Cardiac fibroblast (primary cell): ENCODE results near the gene SIX5.

Experiments
- DNase-seq, 2 donors: peaks; one replicate each; pipeline versions ENCODE4 v3.0.0 to v3.0.0-alpha.2; 2010; ENCODE audit warnings: low read depth in 2 of 2
- H3K4me3 ChIP-seq, 2 donors: replicated peaks in 1 of 2; 1 replicate in 1 of 2; 2 replicates in 1 of 2; pipeline ENCODE4 v1.5.1; 2011; ENCODE audit warnings: low read depth in 2 of 2, low read length in 2 of 2, mild to moderate bottlenecking in 2 of 2, moderate library complexity in 1 of 2
- TF ChIP-seq, protein P1 (sequence below): IDR thresholded peaks from one replicate; pipeline ENCODE4 v1.5.1; 2011; ENCODE audit warnings: low read depth, mild to moderate bottlenecking, low read length, inconsistent platforms

Gene SIX5

GRCh38 chr19:45767881-45768654, 984 bp downstream of the SIX5 start:
- peak; percentile 76 for DNase-seq
- peak overlapping the region; percentile 69 to 79 for H3K4me3 ChIP-seq
- TF ChIP-seq, protein P1, sequence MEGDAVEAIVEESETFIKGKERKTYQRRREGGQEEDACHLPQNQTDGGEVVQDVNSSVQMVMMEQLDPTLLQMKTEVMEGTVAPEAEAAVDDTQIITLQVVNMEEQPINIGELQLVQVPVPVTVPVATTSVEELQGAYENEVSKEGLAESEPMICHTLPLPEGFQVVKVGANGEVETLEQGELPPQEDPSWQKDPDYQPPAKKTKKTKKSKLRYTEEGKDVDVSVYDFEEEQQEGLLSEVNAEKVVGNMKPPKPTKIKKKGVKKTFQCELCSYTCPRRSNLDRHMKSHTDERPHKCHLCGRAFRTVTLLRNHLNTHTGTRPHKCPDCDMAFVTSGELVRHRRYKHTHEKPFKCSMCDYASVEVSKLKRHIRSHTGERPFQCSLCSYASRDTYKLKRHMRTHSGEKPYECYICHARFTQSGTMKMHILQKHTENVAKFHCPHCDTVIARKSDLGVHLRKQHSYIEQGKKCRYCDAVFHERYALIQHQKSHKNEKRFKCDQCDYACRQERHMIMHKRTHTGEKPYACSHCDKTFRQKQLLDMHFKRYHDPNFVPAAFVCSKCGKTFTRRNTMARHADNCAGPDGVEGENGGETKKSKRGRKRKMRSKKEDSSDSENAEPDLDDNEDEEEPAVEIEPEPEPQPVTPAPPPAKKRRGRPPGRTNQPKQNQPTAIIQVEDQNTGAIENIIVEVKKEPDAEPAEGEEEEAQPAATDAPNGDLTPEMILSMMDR, result no peak

DNA sequence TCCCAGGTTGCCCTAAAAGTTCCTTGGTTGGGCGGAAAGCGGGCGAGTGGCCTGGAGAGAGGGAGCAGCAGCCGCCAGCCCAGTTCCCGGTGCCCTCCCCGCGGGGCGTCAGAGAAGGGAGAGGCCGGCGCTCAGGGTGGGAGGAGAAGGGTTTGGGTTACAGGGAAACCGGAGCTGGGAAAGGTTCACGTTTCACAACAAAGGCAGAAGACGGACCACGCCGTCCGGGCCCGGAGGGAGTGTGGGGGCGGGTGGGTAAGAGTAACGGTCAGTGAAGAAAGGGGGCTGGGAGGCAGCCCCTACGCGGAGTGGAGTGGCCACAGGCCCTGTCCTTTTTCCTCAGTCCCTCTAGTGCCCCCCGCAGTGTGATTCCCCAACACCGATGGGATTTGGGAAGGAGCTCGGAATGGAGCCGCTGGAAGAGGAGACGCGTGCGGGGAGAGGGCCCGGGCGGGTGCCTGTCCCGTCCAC, 1.6 kb downstream of the SIX5 start:
- peak overlapping the region; percentile 69 to 79 for H3K4me3 ChIP-seq
- TF ChIP-seq, protein P1, result no peak
- peak; percentile 87 to 91 for DNase-seq

DNA sequence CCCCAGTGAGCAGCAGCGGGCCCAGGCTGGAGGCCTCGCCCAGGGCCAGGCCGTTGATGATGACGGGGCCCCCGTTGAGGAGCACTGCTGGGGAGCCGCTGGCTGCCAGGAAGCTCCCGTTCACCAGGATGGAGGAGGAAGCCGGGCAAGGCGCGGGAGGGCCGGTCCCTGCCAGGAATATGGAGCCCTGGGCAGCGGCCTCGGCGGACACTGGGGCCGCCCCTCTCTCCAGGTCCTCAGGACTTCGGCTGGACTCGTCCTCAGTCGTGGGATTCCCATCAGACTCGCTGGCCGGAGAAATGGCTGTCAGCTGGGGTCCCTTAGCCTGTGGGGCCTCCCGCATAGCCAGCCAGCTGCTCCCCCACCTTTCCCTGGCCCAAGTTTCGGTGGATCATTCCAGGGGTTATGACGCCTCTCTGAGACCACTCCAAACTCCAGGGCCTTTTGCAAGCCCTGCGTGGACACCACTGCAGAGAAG, 2.1 kb downstream of the SIX5 start:
- DNase-seq, result no peak
- TF ChIP-seq, protein P1, result no peak
- peak overlapping the region; percentile 69 to 79 for H3K4me3 ChIP-seq

- TF ChIP-seq, protein P1, result no peak
- no peak for DNase-seq
- H3K4me3 ChIP-seq, result peak overlapping the region; percentile 69 to 79
Measured at GRCh38 chr19:45766296-45766868, 2.7 kb downstream of the SIX5 start.

DNA sequence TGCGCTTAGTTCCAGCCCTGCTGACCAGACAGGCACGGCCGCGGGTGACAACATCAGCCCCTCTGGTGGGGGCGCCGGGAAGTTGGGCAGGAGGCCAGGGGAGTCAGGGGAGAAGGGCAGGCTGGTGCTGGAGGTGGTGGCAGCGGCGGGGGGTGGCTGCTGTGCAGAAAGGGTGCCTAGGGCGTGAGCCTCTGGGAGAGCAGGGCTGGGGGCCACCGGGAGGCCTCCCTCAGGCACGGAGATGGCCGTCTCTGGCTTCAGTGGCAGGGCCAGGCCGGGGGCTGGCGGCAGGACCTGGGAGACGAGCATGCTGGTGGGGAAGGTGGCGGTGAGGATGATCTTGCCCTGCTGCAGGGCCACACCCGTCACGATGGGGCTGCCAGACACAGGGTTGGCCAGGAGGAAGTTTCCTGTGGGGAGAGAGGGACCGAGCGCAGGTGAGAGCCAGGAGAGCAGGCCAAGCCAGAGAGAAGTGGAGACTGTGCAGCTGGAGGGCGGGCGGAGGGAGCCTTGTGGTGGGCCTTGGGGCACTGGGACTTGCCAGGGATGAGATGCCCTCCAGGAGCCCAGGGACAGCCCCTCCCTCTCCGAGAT, 3.3 kb downstream of the SIX5 start:
- no peak for DNase-seq
- TF ChIP-seq, protein P1, result no peak
- no peak overlapping the region for H3K4me3 ChIP-seq

DNA sequence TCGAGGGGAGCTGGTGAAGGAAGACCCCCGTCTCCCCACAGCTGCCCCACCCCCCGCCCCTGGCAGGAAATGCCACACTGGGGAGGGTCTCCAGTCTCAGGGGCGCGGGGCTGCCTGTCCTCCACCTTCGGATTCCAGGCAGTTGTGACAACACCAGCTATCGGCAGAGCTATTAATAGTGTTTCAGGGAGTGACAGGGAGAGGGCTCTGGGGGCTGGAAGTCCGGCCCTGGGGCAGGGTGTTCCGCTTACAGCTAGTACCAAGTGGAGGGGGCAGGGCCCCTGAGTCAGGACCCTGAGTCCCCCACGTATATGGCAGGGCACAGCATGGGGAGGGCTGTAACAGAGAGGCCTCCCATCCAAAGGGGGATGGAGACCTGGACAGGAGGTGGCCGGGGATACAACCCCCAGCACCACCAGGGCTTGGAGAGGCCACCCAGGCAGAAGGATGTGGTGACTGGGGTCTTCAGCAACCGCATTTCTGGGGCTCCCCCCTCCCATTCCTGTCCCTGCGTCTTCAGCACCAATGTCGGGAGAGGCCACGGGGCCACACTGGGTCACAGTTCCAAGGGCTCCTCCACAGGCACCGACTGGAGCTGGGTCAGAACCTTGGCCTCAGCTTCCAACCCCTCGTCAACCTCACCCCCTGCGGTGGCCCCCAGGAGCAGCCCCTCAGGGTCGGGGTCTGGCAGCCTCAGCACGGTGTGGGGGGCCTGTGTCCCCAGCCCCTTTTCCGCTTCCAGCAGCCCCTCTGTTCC, 3.9 kb downstream of the SIX5 start:
- TF ChIP-seq, protein P1, result no peak
- no peak overlapping the region for H3K4me3 ChIP-seq

More for the DNA sequence above, 3.9 kb downstream of the SIX5 start:
- no peak for DNase-seq
